T-helper 1 cell treated with Interleukin-12 subunit alpha and Interleukin-12 subunit beta and Interleukin-4 antibody, amounts not matched to agents 30 ng/mL and 1 ng/mL, for 36 hours (primary cell): ENCODE results near the gene SLK. TPM values are rescaled to one million over a fixed set of nuclear protein-coding genes. Genes with fewer than 3 reads are reported as not detected.

ENCODE experiments used
- intact Hi-C: fragments of 100-400 bp; cut with micrococcal nuclease; formaldehyde crosslinking; loops from one replicate; pipeline ENCODE4 v1.15.1; 2024
- total RNA-seq: library from RNA; stranded (reverse); gene quantifications from 2 replicates; pipeline ENCODE4 v1.2.3, GENCODE V29; 2022

The SLK gene
- 30.1 and 31.2 TPM in 2 replicates for total RNA-seq

DNA sequence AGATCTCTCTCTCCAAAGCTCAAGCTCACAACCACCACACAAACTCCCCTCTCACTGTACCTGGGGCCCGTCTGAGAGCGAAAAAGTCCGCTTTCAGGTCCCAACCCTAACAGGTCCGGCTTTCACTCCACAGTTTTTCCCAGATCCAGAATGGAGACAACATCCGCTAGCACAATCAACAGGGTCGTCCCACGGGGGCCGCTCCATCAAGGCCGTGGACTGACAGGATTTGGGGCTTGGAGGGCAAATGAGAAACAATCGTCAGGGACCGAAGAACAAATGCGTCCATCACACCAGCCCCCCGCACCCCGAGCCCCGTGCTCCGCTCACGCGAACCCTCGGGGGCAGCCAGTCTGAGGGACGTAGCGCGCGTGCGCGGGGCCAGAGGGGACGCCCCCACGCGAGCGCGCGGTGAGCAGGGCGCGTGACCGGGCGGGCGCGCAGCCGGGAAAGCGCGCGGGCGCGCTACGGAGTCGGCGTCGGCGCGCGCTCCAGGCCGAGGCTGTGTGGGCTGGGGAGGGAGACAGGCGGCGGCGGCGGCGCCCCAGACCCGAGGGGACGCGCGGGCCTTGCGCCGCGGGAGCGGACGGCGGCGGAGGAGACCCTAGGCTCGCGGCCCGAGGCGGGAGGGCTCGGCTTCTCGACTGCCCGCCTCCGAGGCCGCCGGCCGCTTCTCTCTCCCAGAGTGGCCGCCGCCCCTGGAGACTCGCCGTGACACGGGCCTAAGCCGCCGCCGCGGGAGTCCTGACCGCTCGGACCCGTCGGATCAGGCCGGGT lies at the start of gene SLK:
SLK (plus strand) TSS at position 470 of the 777 bp plus-strand sequence. CDS start 606 bp downstream, outside the sequence.
- intact Hi-C loops: loop anchor here (1.0 to 5.0 kb wide), 8 partner anchors 16 to 570 kb away; partner anchors contain the start of genes ATP5MK, CFAP58, GSTO2 and PDCD11

DNA sequence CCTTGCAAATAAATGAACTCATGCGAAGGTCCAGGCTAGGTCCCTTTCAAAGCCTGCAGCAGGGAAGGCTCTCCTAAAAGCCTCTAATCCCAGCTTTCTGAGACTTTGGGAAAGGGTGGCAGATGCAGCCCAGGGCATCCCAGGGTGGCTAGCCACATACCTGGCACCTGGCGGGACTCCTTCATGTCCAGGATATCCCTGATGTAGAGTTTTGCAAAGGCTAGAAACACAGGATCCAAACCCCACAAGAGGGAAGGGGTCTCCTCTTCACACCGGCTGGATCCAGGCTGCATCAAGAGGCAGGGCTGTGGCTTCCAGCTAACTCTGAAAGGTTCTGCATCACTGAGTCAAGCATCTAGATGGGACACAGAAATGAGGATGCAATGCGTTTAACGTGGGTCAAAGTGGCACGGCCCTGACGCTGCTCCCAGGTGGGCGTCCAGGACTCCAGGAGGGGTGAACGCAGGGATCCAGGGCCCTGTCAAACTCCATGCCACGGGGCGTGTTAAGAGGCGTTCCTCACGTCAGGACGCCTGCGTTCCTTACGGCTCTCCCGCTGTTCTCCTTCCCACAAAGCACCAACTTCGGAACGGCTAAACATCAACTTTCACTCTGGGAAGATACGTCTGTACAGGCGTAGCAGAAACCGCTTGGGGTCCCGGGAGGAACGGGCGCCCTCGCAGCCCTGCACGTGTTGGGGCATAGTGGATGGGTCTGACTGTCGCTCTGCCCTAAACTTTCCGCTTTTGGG lies 49.5 kb upstream of the SLK start:
- intact Hi-C loops: loop anchor here (1.0 to 5.0 kb wide), 13 partner anchors 9 to 1001 kb away; partner anchors contain the start of genes ATP5MK, CFAP43, CFAP58 and GSTO2

DNA sequence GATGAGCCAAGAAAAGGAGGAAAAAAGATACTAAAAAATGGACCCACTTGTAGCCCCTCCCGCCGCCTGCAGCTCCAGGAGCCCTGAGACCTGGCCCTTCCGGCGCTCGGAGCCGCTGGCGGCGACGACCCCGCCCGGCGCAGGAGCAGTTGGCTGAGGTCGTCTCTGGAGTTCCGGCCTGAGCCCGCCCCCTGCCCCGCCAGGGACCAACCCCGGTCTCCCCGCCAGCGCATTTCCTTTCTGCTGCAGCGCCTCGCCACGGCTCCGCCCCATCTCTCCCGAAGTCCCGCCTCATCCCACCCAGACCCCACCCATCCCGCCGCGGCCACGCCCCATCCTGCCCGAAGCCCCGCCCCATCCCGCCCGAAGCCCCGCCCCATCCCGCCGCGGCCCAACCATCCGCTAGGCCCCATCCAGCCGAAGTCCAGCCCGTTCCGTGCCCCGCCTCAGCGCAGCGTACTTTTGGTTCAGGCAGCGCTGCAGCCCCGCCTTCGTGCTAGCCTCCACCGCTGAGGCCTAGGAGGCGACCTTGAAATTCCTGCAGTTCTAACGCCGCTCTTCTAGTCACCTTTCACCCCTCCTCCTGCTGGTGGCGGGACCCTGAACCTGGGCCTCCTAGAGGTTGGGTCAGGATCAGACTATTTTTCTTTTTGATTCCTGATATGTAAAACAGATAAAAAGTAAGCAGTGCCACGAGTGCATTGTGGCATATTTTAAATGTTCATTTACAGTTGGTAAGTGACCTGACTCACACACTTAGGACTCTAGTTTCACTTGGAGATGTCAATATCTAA lies 48.7 kb upstream of the SLK start, which contains the start of gene STN1:
STN1 (minus strand) TSS at position 132 of the 794 bp plus-strand sequence. CDS start 590 bp downstream, outside the sequence.
- intact Hi-C loops: loop anchor here (1.0 to 5.0 kb wide), 12 partner anchors 10 to 551 kb away; partner anchors contain the start of genes ATP5MK, CFAP43, CFAP58 and GSTO2

DNA sequence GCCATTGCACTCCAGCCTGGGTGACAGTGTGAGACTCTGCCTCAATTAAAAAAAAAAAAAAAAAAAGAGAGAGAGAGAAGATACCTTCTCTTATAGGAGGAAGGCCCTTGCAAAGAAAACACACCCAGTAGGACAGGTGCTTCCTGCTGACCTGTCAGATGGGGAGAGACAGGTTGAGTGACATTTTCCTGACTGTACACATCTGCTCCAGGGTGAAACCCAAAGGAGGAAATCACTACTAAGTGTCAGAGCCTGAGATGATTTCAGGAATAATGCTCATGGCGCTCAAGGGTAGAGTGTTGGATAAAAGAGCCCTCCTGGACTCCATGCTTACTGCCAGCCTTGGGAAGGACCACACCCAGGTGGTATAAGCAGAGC lies 47.3 kb upstream of the SLK start:
- intact Hi-C loops: loop anchor here (2.0 to 5.0 kb wide), 3 partner anchors 349 to 552 kb away; partner anchors contain the start of genes GSTO2, ITPRIP and TAF5

DNA sequence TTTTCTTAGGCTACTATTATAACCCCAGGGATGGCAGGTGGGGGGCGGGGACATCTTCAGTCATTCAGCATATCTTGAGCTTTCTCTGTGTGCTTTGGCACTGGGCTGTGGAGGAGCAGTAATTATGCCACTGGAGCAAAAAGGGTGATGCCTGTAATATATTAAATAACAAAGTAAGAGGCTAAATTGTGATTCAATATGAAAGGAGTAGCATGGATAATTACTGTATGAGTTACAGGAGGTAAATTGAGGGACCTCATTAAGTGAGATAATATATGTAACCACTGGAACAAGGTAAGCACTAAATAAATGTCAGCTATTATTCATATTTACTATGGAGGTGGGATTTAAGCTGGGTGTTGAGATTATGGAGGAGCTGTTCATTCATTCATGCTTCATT lies 45.7 kb upstream of the SLK start:
- intact Hi-C loops: loop anchor here (1.0 kb wide), 1 partner anchor 202 kb away; no protein-coding TSS in a partner anchor

DNA sequence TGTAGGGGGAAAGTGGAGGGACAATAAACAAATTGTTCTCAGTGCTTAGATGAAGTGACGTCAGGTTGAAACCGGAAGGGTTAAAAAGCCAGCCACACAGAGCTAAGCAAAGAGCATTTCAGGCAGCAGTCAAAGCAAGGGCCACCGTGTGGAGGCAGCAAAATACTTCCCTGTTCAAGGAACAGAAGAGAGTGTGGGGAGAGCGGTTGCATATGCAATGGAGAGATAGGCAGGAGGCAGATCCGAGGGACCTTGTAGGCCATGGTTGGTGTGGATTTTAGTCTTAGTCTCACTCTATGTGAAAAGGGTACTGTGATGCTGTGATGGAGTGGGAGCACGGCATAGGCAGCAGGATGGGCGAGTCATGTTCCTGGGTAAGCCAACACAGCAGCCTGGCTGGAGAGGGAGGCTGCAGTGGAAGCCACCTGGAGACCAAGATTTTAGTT lies 45.2 kb upstream of the SLK start:
- intact Hi-C loops: loop anchor here (1.0 kb wide), 1 partner anchor 202 kb away; no protein-coding TSS in a partner anchor

DNA sequence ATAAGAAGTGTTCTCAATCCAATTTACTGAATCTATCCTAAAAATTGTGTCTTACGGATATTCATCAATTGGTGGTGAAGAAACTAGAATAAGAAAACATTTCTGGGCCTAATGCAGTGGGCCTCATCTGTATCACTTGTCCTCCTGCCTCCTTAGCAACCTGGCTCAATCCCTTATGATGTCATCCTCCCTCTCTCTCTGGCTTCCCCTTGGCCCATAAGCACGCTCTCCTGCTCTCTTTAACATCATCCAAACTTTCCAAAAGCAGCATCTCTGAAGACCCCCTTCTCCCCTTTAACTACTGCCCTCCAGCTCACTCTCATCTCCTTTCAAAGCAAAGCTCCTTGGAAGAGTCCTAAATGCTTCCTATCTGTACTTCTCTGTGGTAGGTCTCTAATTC lies 44.3 kb upstream of the SLK start:
- intact Hi-C loops: no loop called here

DNA sequence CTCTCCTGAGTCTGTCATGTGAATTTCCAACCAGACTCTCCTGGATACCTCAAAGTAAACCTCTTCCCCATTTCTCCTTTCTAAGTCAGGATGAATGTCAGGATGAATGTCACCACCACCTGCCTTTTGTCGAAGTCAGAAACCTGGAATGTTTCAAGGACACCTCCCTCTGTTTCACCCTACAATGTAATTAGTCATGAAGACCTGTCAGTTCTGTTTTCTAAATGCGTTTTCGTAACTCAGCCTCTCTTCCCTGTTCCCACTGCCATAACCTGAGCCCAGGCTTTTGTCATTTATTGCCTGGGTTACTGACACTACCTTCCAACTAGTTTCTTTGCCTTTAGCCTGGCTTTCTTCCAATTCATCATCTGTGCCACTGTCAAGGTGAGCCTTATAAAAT lies 43.4 kb upstream of the SLK start:
- intact Hi-C loops: no loop called here

DNA sequence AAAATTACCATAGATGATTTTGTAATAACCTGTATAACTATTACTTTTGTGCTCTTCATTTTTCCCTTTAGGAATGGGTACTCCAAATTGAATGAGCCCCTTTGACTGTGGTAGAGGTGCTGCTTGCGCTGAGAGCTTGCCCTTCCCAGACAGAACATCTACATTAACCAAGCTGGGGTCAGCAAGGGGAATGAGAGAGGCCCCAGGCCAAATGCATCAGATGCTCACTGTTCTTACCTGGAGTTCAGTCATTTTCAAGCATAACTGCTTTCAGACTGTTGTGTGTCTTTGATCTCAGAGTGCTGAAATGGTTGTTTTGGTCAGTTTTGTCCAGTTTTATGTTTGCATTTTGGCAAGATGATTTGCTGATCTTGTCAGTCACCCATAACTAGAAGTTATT lies 41.3 kb upstream of the SLK start:
- intact Hi-C loops: no loop called here

DNA sequence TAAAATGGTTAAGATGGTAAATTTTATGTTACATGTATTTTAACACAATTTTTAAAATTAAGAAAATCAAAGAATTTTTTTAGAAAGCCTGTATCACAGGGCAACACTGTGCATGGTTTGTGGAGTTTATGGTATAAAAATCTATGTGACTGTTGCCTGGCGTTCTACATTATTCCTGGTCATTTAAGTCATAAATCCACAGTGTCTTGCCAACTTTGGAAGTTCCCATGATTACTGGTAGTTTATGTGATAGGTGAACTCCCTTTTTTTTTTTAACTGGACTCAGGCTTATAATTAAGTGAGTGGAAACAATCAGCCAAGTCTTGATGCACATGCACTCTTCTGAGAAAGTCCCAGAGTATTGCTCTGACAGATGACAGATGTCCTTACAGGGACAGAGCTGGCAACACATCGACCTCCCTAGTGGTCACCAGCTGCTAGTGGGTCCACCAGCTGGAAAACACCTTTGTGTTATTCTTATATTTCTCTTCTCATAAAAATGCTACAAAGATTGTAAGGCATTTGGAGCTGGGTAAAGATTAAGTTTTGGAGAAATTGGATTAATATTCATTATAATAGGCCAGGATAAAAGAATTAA lies 40.1 kb upstream of the SLK start:
- intact Hi-C loops: no loop called here

DNA sequence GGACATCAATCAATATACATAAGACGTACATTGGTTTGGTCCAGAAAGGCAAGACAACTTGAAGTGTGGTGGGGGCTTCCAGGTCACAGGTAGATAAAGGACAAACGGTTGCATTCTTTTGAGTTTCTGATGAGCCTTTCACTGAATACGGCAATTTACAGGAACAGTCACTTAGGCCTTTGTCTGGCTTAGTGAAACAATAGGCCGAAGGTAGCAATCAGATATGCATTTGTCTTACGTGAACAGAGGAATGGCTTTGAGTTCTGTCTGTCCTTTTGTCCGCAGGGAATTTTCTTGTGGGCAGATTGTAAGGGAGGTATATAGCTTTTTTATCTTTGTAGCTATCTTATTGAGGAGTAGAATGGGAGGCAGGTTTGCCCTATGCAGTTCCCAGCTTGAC lies 38.2 kb upstream of the SLK start:
- intact Hi-C loops: no loop called here

DNA sequence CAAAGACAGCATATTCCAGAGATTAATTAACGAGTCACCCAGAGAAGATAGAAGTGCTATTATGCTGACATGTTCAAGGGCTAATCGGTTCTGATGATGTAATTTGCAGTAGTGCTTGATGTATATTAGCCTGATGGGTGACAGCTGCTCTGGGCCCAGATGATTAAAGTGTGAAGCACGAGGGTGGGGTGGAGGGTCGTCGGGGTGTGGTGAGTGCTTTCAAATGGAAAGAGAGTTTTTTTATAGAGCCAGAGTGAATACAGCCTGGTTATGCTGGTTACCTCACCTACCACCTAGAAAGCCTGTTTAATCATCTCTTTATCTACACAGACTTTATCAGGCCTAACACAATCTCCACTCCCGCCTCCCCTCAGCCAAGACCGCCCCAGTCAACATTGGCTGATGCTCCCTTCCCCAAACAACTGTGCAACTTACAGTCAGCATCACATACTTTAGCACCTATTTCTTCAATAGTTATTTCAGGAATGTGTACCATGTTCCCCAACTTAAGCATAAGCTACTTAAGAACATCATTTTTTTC lies 37.5 kb upstream of the SLK start:
- intact Hi-C loops: no loop called here

DNA sequence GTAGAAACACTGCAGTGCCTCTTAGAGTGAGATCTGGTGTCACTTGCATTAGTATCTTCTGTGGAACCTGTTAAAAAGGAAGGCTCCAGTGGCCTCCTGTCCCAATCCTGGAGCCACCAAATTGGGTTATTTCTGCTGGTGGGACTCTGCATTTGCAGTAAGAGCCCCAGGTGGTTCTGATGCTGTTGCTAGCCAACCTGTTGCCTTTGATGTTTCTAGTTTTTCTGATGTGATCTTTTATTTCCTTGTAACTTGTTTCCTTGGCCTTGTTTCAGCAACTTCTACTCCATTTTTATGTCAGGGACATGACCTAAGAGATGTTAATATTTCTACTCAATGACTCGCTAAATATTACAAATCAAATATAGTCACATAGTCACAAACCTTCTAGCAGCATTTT lies 36.5 kb upstream of the SLK start:
- intact Hi-C loops: no loop called here

DNA sequence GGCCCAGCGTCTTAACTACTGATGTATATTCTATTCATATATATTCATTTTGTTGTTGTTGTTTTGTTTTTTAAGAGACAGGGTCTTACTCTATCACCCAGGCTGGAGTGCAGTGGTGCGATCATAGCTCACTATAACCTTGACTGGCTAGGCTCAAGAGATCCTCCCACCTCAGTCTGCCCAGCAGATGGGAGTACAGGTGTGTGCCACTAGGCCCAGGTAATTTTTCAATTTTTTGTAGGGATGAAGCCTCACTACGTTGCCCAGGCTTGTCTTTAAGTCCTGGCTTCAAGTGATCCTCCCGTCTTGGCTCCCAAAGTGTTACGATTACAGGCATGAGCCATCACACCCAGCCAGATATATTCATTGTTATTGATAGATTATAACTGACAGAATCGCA lies 36.1 kb upstream of the SLK start:
- intact Hi-C loops: no loop called here

DNA sequence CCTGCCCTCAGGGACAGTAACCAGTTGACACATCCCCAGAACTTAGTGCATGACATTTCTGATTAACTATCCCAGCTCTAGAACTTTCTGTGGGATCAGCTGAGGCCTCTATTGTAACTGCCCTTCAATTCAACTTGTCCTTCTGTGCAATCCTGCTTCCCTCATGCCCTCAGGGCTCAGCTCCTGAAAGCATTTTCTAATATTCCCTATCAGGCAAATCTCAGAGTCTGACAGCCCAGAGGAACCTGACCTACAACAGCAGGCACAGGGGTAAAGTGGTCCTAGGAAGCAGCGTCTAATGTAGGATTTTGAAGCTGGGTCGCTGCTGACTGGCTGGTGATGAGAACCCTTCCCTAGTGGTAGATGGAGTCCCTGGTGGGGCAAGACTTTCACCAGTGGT lies 35.3 kb upstream of the SLK start:
- intact Hi-C loops: no loop called here

DNA sequence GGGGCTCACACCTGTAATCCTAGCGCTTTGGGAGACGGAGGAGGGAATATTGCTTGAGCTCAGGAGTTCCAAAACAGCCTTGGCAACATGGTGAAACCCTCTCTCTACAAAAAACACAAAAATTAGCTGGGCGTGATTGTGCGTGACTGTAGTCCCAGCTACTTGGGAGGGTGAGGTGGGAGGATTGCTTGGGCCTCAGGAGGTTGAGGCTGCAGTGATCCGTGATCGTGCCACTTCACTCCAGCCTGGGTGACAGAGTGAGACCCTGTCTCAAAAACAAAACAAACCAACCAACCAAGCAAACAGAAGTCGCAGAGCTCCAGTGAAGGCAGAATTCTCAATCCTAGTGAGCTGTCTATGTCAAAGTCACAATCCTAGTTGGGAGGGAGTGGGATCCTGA lies 34.7 kb upstream of the SLK start:
- intact Hi-C loops: no loop called here

DNA sequence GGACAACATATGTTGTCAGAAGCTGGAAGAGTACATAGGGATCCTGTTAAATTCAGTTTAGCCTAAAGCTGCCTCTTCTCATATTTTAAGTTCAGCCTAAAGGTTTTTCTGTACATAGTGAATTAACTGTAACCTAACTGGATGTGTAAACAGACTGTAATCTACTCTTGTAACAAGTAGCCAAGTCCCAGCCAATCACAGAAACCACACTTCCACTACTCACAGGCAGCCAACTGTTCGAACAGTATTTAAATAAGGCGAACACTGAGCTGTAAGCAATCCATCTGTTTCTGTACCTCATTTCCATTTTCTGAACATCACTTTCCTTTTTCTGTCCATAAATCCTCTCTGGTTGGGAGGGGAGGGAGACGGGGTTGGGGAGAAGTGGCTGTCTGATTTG lies 34.0 kb upstream of the SLK start:
- intact Hi-C loops: no loop called here

DNA sequence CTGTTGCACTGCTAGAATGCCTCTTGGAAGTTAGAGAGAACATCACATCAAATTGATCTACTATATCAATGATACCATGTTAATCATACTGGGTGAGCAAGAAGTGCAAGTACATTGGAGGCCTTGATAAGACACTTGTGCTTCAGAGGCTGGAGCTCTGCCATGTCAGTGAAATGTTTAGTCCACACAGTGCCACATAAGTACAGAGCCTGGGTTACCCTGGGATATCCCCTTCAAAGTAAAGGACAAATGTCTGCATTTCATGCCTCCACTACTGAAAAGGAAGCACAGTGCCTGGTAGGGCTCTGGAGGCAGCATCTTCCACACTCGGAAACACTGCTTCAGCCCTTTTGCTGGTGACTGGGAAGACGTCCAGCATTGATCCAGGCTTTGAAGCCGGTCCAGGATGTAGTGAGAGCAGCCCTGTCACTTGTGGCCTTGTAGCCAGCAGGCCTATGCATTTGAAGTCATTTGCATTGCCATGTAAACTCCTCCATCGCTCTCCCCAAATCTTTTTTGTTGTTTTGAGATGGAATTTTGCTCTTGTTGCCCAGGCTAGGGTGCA lies 33.3 kb upstream of the SLK start:
- intact Hi-C loops: no loop called here

DNA sequence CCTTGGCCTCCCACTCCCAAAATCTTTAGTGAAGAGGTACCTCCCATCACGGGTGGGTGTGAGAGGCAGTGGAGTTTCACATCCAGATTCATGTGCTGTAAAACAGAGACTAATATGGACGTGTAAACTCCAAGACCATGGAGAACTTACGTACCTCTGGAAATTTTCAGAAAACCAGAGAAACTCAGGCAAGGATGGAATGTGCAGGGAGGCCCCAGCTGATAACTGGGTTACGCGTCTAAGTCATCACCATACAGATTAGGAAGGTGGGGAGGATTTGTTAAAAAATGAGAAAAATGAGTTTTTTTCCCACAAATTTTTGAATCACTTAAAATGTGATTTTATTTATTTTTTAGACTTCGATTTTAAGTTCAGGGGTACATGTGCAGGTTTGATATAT lies 32.6 kb upstream of the SLK start:
- intact Hi-C loops: no loop called here

DNA sequence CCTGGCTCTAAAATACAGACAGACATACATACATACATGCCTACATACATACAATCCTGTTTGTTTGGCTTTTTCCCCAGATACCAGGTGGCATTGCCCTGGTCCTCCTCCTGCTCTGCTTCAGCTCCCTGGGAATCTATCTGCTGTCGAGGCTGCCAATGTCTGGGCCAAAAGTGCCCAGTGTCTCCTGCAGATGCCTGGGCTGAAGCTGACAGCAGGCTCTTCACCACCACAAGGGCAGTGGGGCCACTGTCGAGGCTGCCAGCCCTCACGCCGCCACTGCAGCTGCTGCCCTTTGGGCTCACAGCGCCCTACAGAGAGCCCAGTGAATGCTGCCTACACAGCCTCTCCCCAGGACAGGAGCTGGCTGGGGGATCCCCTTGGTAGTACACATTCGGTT lies 30.9 kb upstream of the SLK start:
- intact Hi-C loops: no loop called here
